ENCODE results near the gene DYNLT2.
A peak's percentile ranks its signal among the peaks of the same experiment; 100 is the strongest.

Gene DYNLT2

GRCh38 chr6:169738204-169738975, 13.0 kb downstream of the DYNLT2 start:
- no peak for DNase-seq (ENCODE audit: low read depth)

GRCh38 chr6:169729961-169730360, 21.4 kb downstream of the DYNLT2 start:
- no peak for DNase-seq (ENCODE audit: low read depth)

DNA sequence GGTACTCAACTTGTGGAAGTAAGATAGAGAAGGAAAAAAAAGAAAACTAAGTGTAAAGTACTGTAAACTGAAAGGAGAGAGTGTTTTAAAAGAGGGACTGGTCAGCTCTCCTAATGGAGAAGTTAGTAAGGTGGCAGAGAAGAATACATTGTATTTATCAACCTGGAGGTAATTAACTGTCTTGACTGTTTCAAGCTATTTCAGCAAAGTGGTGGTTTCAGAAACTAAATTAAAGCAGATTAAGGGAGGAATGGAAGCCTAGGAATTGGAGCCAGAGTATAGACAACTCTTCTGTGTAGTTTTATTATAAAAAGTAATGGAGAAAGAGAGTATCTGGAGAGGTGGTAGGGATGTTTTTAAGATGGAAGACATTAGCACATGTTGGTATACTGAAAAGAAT, 24.4 kb downstream of the DYNLT2 start:
- DNase-seq (ENCODE audit: low read depth) = no peak

DNA sequence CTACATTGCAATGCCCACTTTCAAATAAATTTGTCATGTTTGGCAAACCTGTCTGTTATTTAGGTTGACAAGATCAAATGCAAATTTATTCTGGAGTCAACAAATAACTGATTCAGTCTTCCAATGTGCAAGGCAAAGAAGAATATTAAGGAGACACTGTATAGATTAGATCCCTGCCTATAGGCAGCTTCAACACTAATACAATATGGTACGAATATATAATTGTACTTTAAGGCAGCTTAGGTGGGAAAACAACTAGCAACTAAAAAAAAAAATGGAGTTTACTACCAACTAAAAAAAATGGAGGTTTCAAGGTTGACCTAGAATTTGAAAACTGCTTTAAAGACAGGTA, 25.3 kb downstream of the DYNLT2 start:
- DNase-seq (ENCODE audit: low read depth) = no peak

- DNase-seq (ENCODE audit: low read depth) = peak; percentile 70
Measured at GRCh38 chr6:169725125-169726048, 26.0 kb downstream of the DYNLT2 start.

- peak; percentile 32 for DNase-seq (ENCODE audit: low read depth)
Measured at GRCh38 chr6:169724494-169725124, 26.8 kb downstream of the DYNLT2 start, which contains the start of gene PHF10. Gene PHF10 (minus strand): TSS chr6:169724500. CDS start chr6:169723931, 569 bp downstream.

DNA sequence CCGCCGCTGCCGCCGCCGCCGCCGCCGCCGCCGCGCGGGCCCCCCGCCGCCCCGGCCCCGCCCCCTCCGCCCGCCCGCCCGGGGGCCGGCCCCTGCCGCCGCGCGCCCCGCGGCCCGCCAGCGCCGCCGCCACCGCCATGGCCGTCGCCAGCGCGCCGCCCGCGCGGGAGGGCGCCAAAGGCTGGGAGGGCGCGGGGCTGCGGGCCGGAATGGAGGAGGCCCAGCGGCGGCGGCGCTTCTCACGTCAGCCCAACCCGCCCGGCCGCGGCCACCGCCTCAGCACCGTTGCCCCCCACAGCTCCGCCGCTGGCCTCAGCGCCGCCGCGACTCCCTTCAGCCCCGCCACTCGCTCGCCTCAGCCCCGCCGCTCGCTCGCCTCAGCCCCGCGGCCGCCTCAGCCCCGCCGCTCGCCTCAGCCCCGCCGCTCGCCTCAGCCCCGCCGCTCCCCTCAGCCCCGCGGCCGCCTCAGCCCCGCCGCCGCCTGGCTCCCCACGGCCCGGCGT, 27.3 kb downstream of the DYNLT2 start:
- DNase-seq (ENCODE audit: low read depth) = peak; percentile 38

DNA sequence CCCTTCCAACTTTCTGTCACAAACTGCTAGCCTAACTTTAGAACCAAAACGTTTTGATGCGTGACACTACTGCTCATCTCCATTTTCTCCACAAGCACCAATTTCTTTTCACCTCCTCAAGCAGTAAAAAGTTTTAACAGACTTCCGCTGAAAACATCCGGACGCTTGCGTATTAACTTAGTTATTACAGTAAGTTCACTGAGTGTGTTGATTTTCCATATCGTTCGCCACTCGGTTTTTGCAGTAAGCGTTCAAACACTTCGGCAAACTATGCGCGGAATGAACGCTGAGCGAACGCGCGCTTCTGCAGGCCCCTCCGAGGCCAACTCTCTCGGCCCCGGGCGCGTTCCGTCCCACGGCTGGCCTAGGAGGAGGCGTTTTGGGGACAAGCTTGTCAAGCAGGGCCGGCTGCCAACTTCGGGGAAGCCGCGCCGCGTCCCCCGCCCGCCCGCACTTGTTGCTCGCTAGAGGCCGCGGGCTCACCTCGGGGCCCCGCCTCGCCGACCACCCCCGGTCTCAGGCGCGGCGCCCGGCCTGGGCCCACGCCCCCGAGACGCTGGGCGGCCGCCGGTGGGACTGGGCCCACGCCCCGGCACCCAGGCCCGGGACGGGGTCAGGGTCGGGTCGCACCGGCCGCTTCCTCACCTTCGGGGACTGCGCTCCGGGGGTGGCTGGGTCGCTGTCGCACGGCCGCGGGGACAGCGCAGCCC, 28.0 kb downstream of the DYNLT2 start:
- peak; percentile 76 for DNase-seq (ENCODE audit: low read depth)

GRCh38 chr6:169722362-169723199, 28.8 kb downstream of the DYNLT2 start:
- peak; percentile 55 for DNase-seq (ENCODE audit: low read depth)

GRCh38 chr6:169720207-169720855, 31.0 kb downstream of the DYNLT2 start:
- no peak for DNase-seq (ENCODE audit: low read depth)

GRCh38 chr6:169719117-169719516, 32.3 kb downstream of the DYNLT2 start:
- no peak for DNase-seq (ENCODE audit: low read depth)

GRCh38 chr6:169714595-169714994, 36.8 kb downstream of the DYNLT2 start:
- DNase-seq (ENCODE audit: low read depth) = no peak

GRCh38 chr6:169714178-169714577, 37.2 kb downstream of the DYNLT2 start:
- DNase-seq (ENCODE audit: low read depth) = no peak

- no peak for DNase-seq (ENCODE audit: low read depth)
Measured at GRCh38 chr6:169710009-169710408, 41.4 kb downstream of the DYNLT2 start.

DNA sequence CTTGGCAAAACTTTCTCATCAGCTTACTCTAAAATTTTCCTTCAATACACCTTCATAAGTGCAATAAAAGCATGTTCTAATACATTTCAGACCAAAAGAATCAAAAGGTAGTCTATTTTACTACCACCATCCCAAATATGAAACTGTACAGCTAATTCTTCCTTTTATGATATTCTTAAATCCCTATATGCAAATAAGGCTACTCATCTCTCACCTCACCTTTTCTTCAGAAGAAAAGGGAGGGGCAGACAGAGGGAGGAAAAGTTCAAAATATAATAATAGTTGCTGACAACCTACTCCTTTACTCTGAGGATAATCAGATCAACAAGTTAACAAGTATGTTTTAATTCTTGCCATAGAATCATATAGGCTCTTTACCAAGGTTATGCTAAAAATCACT, 42.1 kb downstream of the DYNLT2 start:
- no peak for DNase-seq (ENCODE audit: low read depth)

- no peak for DNase-seq (ENCODE audit: low read depth)
Measured at GRCh38 chr6:169707772-169708171, 43.6 kb downstream of the DYNLT2 start.

- DNase-seq (ENCODE audit: low read depth) = no peak
Measured at GRCh38 chr6:169702840-169703246, 48.5 kb downstream of the DYNLT2 start.

GRCh38 chr6:169701954-169702839, 49.2 kb downstream of the DYNLT2 start, which contains the start of the genes C6orf120 and WDR27:
Gene C6orf120 (plus strand): TSS chr6:169702126. CDS start chr6:169702460, 334 bp downstream.
Gene WDR27 (minus strand): TSS chr6:169702029. CDS start chr6:169689005, 13,024 bp downstream.
- DNase-seq (ENCODE audit: low read depth) = peak; percentile 97

All from EH (cell line).